Activated CD4-positive, alpha-beta memory T cell treated with anti-CD3 and anti-CD28 coated beads, Interleukin-2, amount 10 ng/mL, durations not matched to agents 7 days and 5 days (primary cell): ENCODE data around the gene ZFP36L2. TPM values are rescaled to one million over a fixed set of nuclear protein-coding genes. Genes with fewer than 3 reads are reported as not detected.

ENCODE experiments used
- CTCF ChIA-PET: fragments of 350-600 bp; sonication (Branson Sonifier 250); formaldehyde crosslinking; loops from one replicate; lab custom pipeline; 2021; ENCODE audit warnings: antibody characterized with exemption, inconsistent platforms; lab: Charles Lee
- POLR2A ChIA-PET: fragments of 350-600 bp; sonication (Branson Sonifier 250); formaldehyde crosslinking; loops from one replicate; lab custom pipeline; 2021; ENCODE audit warnings: antibody characterized with exemption; lab: Charles Lee
- DNase-seq: peaks from one replicate; pipeline ENCODE4 v3.0.0-alpha.2; 2020
- H3K27ac Mint-ChIP-seq: one replicate; pipeline ENCODE4 v1.8.0; 2021; ENCODE audit warnings: mild to moderate bottlenecking, mixed read lengths
- H3K27me3 Mint-ChIP-seq: one replicate; pipeline ENCODE4 v1.8.0; 2021; ENCODE audit warnings: mixed read lengths
- H3K36me3 Mint-ChIP-seq: one replicate; pipeline ENCODE4 v1.8.0; 2021; ENCODE audit warnings: low read depth, mixed read lengths
- H3K4me1 Mint-ChIP-seq: one replicate; pipeline ENCODE4 v1.8.0; 2021; ENCODE audit warnings: mixed read lengths
- H3K4me3 Mint-ChIP-seq: one replicate; pipeline ENCODE4 v1.8.0; 2021; ENCODE audit warnings: mild to moderate bottlenecking, mixed read lengths
- H3K9me3 Mint-ChIP-seq: one replicate; pipeline ENCODE4 v1.8.0; 2021; ENCODE audit warnings: mixed read lengths
- total RNA-seq, 2 experiments: library from RNA; stranded (reverse); gene quantifications; one replicate each; pipeline ENCODE4 v1.2.3, GENCODE V29; 2021

The ZFP36L2 gene
- total RNA-seq, 2 experiments from 2014 or later: 276 to 278 TPM

DNA sequence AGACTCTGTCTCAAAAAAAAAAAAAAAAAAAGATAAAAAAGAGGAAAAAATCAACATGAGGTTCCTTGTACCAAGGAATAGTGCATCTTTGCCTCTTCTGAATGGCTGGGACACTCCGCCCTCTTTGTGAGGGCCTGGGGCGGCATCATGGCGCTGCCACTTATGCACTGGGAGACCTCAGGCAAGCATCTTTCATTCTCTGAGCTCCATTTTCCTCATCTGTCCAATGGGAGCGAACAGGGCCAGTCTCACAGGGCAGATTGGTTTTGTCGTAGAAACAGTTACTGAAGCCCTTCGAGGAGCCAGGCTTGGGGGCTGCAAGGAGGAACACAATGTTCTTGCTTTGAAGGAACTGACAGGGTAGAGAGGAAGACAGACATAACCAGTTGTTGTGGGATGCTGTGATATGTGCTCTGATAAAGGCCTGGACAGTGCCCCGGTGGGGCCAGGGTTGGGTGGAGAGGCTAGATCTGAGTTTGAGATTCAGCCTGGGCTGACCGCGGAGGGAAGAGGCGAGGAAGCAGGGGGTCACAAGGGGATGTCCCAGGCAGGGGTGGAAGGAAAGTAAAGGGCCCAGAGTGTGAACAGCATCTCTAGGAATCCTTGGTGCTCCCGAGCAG is 14.1 kb downstream of the ZFP36L2 start:
- ChIA-PET CTCF (interaction anchor here (0.7 to 1.5 kb wide), 2 partner anchors 80 to 236 kb away, joined by 3 read pairs; no protein-coding TSS in a partner anchor), POLR2A (interaction anchor here (1.4 to 2.3 kb wide), 2 partner anchors 17 to 37 kb away, joined by 5 read pairs; no protein-coding TSS in a partner anchor)
- Mint-ChIP-seq H3K9me3 (no peaks in the 10 kb centered on the region), H3K4me1 (peaks cover 16% of the 10 kb centered on the region), H3K27me3 (no peaks in the 10 kb centered on the region), H3K4me3 (no peak overlapping the region), H3K36me3 (no peaks in the 10 kb centered on the region), H3K27ac (no peak overlapping the region)
- no peak for DNase-seq

DNA sequence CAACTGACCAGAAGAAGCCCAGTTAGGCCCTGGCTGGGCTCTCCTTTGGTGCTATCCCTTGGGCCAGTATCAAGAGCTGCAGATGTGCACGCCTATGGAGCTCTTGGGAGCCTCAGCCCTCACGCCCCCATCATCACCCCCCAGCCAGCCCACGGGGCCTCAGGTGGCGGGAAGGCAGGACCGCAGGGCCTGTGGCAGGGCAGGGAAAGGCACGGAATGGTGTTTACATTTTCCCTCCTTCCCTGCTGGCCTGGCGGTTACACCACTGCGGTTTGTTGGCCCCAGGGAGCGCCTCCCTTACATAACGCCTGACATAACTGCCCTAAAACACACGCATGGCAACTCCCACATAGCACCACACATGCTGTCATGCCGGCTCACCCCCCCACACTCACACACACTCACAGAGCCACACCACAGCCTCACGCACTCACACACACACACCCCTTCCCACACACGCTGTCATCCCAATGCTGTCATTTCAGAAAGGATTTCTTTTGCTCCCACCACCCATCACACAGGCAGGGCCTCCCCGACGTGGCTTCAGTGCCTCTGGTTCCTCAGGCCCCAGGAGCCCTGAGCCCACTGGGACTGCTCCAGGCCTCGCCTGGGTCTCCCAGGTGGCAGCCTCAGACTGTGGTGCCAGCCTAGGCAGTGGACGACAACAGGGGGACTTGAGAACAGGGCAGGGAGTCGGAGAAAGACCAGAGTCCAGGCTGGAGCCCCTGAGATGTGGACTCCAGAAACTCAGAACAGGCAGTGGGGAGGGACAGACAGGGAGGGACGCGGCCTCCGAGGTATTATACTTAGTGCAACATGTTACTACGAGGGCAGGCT is 15.7 kb downstream of the ZFP36L2 start:
- Mint-ChIP-seq H3K4me3 (no peak overlapping the region), H3K4me1 (peaks cover 15% of the 10 kb centered on the region), H3K27me3 (no peaks in the 10 kb centered on the region), H3K27ac (no peak overlapping the region), H3K9me3 (no peaks in the 10 kb centered on the region), H3K36me3 (no peaks in the 10 kb centered on the region)
- POLR2A ChIA-PET: interaction anchor here (1.0 kb wide), 1 partner anchor 8 kb away, joined by 4 read pairs; no protein-coding TSS in a partner anchor
- CTCF ChIA-PET: interaction anchor here (1.1 kb wide), 2 partner anchors 41 to 84 kb away, joined by 3 to 5 read pairs; no protein-coding TSS in a partner anchor
- DNase-seq: no peak

DNA sequence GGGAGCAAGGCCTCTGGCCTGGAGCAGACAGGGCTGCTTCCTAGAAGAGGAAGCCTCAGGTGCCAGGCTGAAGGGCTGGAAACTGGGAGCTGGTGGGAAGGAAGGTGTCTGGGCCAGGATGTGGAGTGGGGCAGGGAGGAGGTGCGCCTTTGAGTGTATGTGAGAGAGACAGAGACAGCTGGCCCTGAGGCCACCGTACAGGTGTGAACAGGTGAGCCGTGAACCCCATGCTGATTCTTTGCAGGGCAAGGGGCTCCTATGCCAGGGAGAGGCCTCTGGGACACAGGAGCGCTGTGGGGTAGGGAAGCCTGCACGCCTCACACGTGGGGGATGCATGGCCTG is 16.3 kb downstream of the ZFP36L2 start:
- Mint-ChIP-seq H3K27me3 (no peaks in the 10 kb centered on the region), H3K9me3 (no peaks in the 10 kb centered on the region), H3K4me3 (no peak overlapping the region), H3K36me3 (no peaks in the 10 kb centered on the region), H3K4me1 (peaks cover 15% of the 10 kb centered on the region), H3K27ac (no peak overlapping the region)
- ChIA-PET CTCF (interaction anchor here (1.1 kb wide), 2 partner anchors 40 to 83 kb away, joined by 3 to 5 read pairs; no protein-coding TSS in a partner anchor), POLR2A (interaction anchor here (1.0 kb wide), 1 partner anchor 8 kb away, joined by 4 read pairs; no protein-coding TSS in a partner anchor)
- no peak for DNase-seq

DNA sequence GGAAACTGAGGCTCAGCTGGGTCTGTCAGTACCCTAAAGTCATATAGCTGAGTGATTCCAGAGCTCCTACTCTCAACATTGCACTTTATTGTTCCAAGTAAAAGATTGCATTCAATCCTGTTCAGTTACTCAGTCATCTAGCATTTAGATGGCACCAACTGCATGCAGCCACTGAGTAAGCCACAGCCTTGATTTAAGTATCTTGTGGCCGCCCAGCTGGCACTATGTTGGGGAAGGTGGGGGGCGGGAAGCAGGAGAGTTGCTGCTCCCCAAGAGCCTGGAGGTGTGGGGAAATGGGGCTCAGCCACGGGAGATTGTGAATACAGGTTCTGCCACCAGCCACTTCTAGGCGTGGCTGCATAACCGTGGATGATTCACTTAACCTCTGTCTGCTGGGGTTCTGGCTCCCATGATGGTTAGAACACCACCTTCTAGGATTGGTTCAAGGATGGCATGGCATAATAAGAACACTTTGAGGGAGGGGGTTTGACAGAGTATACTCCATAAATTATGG is 17.1 kb downstream of the ZFP36L2 start:
- no peak overlapping the region for H3K4me3 Mint-ChIP-seq
- CTCF ChIA-PET: interaction anchor here (0.6 to 1.1 kb wide), 3 partner anchors 17 to 82 kb away, joined by 3 to 5 read pairs (median 3); no protein-coding TSS in a partner anchor
- no peak for DNase-seq

DNA sequence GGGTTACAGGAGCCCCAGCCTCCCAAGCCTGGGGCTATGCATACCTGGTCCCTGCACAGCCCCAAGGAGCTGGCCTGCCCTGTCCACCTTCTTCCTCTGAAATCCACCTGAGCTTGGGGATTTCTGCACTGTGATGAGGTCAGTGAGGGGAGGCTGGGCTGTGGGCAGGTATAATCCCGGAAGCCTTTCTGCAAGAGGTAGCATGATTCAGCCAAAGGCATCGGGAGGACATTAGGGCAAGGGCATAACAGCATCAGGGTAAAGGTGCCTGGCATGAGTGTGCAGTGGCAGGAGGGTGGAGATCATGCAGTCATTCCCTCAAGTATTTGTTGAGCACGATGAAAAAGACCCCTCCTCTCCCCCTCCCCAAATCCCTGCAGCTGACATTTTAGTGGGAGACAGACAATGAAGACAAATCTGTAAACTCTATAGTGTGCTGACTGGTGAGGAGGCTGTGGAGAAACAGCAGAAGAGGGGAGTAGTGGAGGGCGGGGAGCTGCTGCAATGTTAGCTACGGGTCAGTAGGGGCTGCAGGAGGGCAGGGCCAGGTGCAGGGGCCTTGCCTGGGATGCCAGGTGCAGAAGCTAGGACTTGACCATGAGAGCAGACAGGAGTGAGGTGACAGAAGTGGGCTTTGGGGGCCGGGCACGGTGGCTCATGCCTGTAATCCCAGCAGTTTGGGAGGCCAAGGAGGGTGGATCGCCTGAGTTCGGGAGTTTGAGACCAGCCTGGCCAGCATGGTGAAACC is 18.7 kb downstream of the ZFP36L2 start:
- Mint-ChIP-seq H3K36me3 (no peaks in the 10 kb centered on the region), H3K4me3 (no peak overlapping the region), H3K9me3 (no peaks in the 10 kb centered on the region), H3K27ac (no peak overlapping the region), H3K4me1 (peaks cover 15% of the 10 kb centered on the region), H3K27me3 (no peaks in the 10 kb centered on the region)
- ChIA-PET CTCF (no interaction called here), POLR2A (interaction anchor here (0.6 to 1.1 kb wide), 5 partner anchors 8 to 68 kb away, joined by 3 read pairs; no protein-coding TSS in a partner anchor)
- DNase-seq: no peak

More for the DNA sequence above, 17.1 kb downstream of the ZFP36L2 start:
- H3K36me3 Mint-ChIP-seq: no peaks in the 10 kb centered on the region
- H3K27ac Mint-ChIP-seq: no peak overlapping the region
- H3K4me1 Mint-ChIP-seq: peaks cover 15% of the 10 kb centered on the region
- H3K9me3 Mint-ChIP-seq: no peaks in the 10 kb centered on the region
- H3K27me3 Mint-ChIP-seq: no peaks in the 10 kb centered on the region
- POLR2A ChIA-PET: no interaction called here

DNA sequence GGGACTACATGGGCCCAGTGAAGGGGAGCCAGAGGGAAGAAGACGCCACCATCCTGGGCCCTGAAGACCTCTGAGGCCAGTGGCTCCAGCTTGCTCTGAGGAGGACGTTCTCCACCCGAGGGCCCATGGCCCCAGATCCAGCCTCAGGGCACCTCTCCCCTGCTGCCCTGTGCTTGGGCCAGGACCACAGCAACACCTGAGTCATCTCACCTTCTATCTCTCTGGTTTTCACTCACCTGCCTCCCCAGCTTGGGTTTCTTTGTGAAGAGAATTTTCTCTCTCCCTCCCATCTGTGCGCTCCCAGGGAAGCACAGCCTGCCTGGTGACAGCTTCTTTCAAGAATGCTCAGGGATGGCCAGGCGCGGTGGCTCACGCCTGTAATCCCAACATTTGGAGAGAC is 19.8 kb downstream of the ZFP36L2 start:
- POLR2A ChIA-PET: interaction anchor here (0.6 to 1.1 kb wide), 4 partner anchors 9 to 32 kb away, joined by 3 read pairs; no protein-coding TSS in a partner anchor
- H3K27ac Mint-ChIP-seq: no peak overlapping the region
- DNase-seq: no peak
- CTCF ChIA-PET: no interaction called here
- H3K4me3 Mint-ChIP-seq: no peak overlapping the region
- no peaks in the 10 kb centered on the region for H3K36me3 Mint-ChIP-seq
- H3K27me3 Mint-ChIP-seq: no peaks in the 10 kb centered on the region
- H3K9me3 Mint-ChIP-seq: no peaks in the 10 kb centered on the region
- H3K4me1 Mint-ChIP-seq: peaks cover 16% of the 10 kb centered on the region

DNA sequence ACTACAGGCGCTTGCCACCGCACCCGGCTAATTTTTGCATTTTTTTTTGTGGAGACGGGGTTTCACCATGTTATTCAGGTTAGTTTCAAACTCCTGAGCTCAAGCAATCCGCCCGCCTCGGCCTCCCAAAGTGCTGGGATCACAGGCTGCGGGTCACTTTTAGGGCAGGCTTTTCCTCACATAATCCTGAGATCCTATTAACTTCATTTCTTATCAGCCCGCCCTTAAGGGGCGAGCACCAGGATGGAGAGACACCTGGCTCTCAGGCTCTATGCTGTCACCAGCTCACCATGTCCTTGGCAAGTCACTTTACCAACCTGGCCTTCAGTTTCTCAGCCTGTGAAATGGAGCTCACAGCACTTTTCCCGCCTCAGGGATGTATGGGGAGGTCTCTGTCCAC is 23.0 kb downstream of the ZFP36L2 start:
- Mint-ChIP-seq H3K9me3 (no peaks in the 10 kb centered on the region), H3K36me3 (no peaks in the 10 kb centered on the region), H3K27ac (no peak overlapping the region), H3K4me1 (peaks cover 16% of the 10 kb centered on the region), H3K27me3 (no peaks in the 10 kb centered on the region), H3K4me3 (no peak overlapping the region)
- CTCF ChIA-PET: interaction anchor here (0.7 to 1.1 kb wide), 2 partner anchors 11 to 21 kb away, joined by 3 read pairs; no protein-coding TSS in a partner anchor
- DNase-seq: no peak
- POLR2A ChIA-PET: interaction anchor here (0.8 to 0.9 kb wide), 2 partner anchors 14 to 15 kb away, joined by 3 read pairs; no protein-coding TSS in a partner anchor

DNA sequence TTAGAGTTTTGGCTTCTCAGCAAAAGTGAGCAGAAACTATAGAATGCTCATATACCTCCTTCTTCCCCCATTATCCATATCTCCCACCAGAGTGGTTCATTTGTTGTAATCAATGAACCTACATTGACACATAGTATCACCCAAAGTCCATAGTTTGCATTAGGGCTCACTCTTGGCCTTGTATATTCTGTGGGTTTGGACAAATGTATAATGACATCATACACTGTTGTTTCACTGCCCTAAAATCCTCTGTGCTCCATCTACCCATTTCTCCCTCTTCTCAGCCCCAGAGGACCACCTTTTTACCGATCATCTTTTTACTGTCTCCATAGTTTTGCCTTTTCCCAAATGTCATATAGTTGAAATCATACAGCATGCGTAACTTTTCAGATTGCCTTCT is 24.1 kb downstream of the ZFP36L2 start:
- no peak for DNase-seq
- Mint-ChIP-seq H3K27me3 (no peaks in the 10 kb centered on the region), H3K4me1 (peaks cover 16% of the 10 kb centered on the region), H3K36me3 (no peaks in the 10 kb centered on the region), H3K4me3 (no peak overlapping the region), H3K27ac (no peak overlapping the region), H3K9me3 (no peaks in the 10 kb centered on the region)
- CTCF ChIA-PET: interaction anchor here (0.6 to 1.1 kb wide), 3 partner anchors 10 to 61 kb away, joined by 3 read pairs; no protein-coding TSS in a partner anchor
- POLR2A ChIA-PET: interaction anchor here (0.8 to 1.2 kb wide), 2 partner anchors 9 to 13 kb away, joined by 3 to 6 read pairs; no protein-coding TSS in a partner anchor

DNA sequence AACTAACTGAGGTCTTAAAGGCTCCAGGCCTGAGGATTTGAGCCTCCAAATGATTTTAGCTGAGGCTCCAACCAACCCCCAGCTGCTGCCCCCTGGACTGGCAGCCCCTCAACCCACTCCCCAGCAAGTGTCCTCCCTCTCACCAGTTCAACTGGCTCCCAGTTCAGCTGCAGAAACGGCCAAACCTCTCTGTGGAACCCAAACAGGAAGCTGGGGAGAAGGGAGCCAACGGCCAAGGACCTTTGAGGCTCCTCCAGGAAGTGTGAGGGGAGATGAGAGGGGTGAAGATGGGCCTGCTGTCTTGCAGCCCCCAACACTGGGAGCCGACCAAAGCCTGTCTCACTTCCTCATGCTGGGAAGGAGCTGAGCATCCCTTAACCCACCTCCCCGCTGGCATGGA is 24.9 kb downstream of the ZFP36L2 start:
- no peak overlapping the region for H3K4me3 Mint-ChIP-seq
- H3K27me3 Mint-ChIP-seq: no peaks in the 10 kb centered on the region
- H3K9me3 Mint-ChIP-seq: no peaks in the 10 kb centered on the region
- peak overlapping the region; percentile 1 for H3K27ac Mint-ChIP-seq
- ChIA-PET CTCF (interaction anchor here (0.8 kb wide), 1 partner anchor 10 kb away, joined by 3 read pairs; no protein-coding TSS in a partner anchor), POLR2A (interaction anchor here (0.8 to 1.2 kb wide), 2 partner anchors 8 to 14 kb away, joined by 3 to 6 read pairs; no protein-coding TSS in a partner anchor)
- H3K36me3 Mint-ChIP-seq: peaks cover 1% of the 10 kb centered on the region
- DNase-seq: no peak
- peaks cover 24% of the 10 kb centered on the region for H3K4me1 Mint-ChIP-seq

DNA sequence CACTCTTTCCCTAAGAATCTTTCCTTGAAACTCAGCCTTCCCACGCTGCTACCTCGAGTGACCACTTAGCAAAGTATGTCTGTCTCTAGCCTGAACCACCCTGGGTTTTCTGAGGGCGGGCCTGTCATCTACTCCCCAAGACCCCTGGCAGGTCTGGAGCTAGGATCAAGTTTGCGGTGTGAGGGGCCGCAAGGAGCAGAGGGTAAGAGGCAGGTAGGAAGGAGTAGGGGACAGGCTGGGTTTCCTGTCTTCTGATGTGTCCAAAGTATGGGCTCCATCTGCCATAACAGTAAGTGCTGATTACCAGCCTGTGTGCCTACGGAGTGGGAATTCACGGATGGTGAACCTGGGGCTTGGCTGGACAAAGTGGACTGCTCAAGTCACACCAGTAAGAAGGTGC is 25.4 kb downstream of the ZFP36L2 start:
- DNase-seq: no peak
- CTCF ChIA-PET: no interaction called here
- Mint-ChIP-seq H3K27ac (no peak overlapping the region), H3K27me3 (no peaks in the 10 kb centered on the region), H3K4me1 (peaks cover 25% of the 10 kb centered on the region), H3K9me3 (no peaks in the 10 kb centered on the region), H3K36me3 (peaks cover 3% of the 10 kb centered on the region), H3K4me3 (no peak overlapping the region)
- POLR2A ChIA-PET: interaction anchor here (1.2 kb wide), 1 partner anchor 15 kb away, joined by 6 read pairs; no protein-coding TSS in a partner anchor

DNA sequence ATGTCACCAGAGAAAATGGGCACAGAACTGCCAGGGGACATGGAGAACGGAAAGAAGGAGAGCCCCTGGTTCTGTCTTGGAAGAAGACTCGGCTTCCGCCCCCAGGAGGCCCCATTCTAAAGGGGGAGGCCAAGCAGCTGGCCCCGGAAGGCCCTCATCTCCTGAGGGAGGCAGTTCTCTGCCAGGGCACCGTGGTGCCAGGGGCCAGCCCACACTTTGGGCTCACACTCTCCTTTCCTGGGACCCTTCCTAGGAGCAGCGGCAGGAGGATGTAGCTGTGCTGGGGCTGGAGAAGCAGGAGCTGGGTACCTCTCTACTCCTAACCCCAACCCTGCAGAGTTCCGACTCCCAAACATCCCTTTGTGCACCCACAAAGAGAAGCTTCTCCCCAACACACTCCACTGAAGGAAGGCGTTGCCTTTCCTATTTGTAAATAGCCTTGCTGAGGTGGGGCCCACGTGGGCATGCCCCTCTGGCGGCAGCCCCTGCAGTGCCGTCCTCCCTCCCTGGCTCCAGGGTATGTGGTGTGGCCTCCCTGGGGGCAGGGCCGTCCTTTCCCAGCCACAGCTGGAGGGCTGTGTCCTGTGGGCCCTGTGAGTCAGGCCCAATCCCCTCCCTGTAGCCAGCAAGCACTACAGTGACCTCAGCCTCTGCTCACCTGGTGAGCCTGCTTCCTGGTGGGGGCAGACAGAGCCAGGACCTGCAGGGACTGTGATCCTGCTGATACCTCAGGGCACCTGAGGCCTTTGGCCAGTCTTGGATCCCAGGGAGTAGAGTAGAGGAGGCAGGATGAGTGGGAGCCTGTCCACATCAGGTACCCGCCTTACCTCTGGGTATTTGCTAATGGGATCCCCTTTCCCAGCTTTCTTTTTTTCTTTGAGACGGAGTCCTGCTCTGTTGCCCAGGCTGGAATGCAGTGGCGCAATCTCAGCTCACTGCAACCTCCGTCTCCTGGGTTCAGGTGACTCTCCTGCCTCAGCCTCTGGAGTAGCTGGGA is 26.6 kb downstream of the ZFP36L2 start:
- H3K4me3 Mint-ChIP-seq: no peak overlapping the region
- peaks cover 35% of the 10 kb centered on the region for H3K4me1 Mint-ChIP-seq
- POLR2A ChIA-PET: interaction anchor here (0.6 to 1.2 kb wide), 2 partner anchors 14 to 51 kb away, joined by 3 to 4 read pairs; no protein-coding TSS in a partner anchor
- H3K27me3 Mint-ChIP-seq: no peaks in the 10 kb centered on the region
- no peaks in the 10 kb centered on the region for H3K9me3 Mint-ChIP-seq
- peaks cover 3% of the 10 kb centered on the region for H3K36me3 Mint-ChIP-seq
- CTCF ChIA-PET: no interaction called here
- DNase-seq: no peak
- no peak overlapping the region for H3K27ac Mint-ChIP-seq
